ENCODE results near the gene TCF4. TPM values are rescaled to one million over a fixed set of nuclear protein-coding genes. Genes with fewer than 3 reads are reported as not detected.

TCF4 gene
- total RNA-seq, 1 donor from 2014 or later = 199 TPM

- Mint-ChIP-seq H3K27ac (ENCODE audit: unreplicated experiment) (no peak overlapping the region), H3K36me3 (ENCODE audit: unreplicated experiment) (no peaks in the 10 kb centered on the region), H3K27me3 (ENCODE audit: unreplicated experiment) (no peaks in the 10 kb centered on the region), H3K9me3 (ENCODE audit: unreplicated experiment) (peaks cover 7% of the 10 kb centered on the region), H3K4me3 (ENCODE audit: unreplicated experiment) (no peak overlapping the region), H3K4me1 (ENCODE audit: low read depth, unreplicated experiment) (peaks cover 20% of the 10 kb centered on the region)
- TF ChIP-seq CTCF (IDR thresholded peaks at IDR 0.05; ENCODE audit: partially characterized antibody, unreplicated experiment) = no peak
- no peak for DNase-seq
Measured at GRCh38 chr18:55452123-55452611, 135.8 kb downstream of the TCF4 start.

- DNase-seq = no peak
- no peak overlapping the region for H3K27ac Mint-ChIP-seq (ENCODE audit: unreplicated experiment)
- peaks cover 6% of the 10 kb centered on the region for H3K36me3 Mint-ChIP-seq (ENCODE audit: unreplicated experiment)
- no peak overlapping the region for H3K4me3 Mint-ChIP-seq (ENCODE audit: unreplicated experiment)
- H3K4me1 Mint-ChIP-seq (ENCODE audit: low read depth, unreplicated experiment) = peaks cover 10% of the 10 kb centered on the region
- no peaks in the 10 kb centered on the region for H3K27me3 Mint-ChIP-seq (ENCODE audit: unreplicated experiment)
- H3K9me3 Mint-ChIP-seq (ENCODE audit: unreplicated experiment) = peaks cover 7% of the 10 kb centered on the region
- TF ChIP-seq CTCF (IDR thresholded peaks at IDR 0.05; ENCODE audit: partially characterized antibody, unreplicated experiment) = no peak
Measured at GRCh38 chr18:55449412-55450140, 138.4 kb downstream of the TCF4 start.

- no peak for TF ChIP-seq CTCF (IDR thresholded peaks at IDR 0.05; ENCODE audit: partially characterized antibody, unreplicated experiment)
- H3K9me3 Mint-ChIP-seq (ENCODE audit: unreplicated experiment) = peaks cover 10% of the 10 kb centered on the region
Measured at GRCh38 chr18:55448420-55448819, 139.6 kb downstream of the TCF4 start.

DNA sequence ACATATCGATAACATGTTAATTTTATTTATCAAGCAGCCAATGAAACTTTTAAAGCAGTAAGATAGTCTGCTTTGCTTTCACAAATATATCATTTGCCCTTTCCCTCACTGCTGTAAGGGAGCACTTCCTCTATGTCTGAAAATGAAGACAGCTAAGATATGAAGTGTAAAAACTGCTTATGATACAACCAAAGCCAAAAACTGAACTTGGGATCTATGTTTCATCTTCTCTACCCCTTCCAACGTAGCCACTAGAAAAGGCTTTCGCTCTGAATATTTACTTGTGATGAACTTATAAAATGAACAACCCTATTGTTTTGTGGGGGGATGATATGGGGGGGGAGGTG, 140.3 kb downstream of the TCF4 start:
- Mint-ChIP-seq H3K4me1 (ENCODE audit: low read depth, unreplicated experiment) (peaks cover 8% of the 10 kb centered on the region), H3K27ac (ENCODE audit: unreplicated experiment) (no peak overlapping the region), H3K4me3 (ENCODE audit: unreplicated experiment) (no peak overlapping the region), H3K27me3 (ENCODE audit: unreplicated experiment) (no peaks in the 10 kb centered on the region), H3K36me3 (ENCODE audit: unreplicated experiment) (peaks cover 6% of the 10 kb centered on the region), H3K9me3 (ENCODE audit: unreplicated experiment) (peaks cover 10% of the 10 kb centered on the region)
- TF ChIP-seq CTCF (IDR thresholded peaks at IDR 0.05; ENCODE audit: partially characterized antibody, unreplicated experiment) = no peak
- DNase-seq = no peak

More at GRCh38 chr18:55448420-55448819, 139.6 kb downstream of the TCF4 start:
- peaks cover 8% of the 10 kb centered on the region for H3K4me1 Mint-ChIP-seq (ENCODE audit: low read depth, unreplicated experiment)
- no peak overlapping the region for H3K27ac Mint-ChIP-seq (ENCODE audit: unreplicated experiment)
- no peak overlapping the region for H3K4me3 Mint-ChIP-seq (ENCODE audit: unreplicated experiment)
- no peak for DNase-seq
- H3K36me3 Mint-ChIP-seq (ENCODE audit: unreplicated experiment) = peaks cover 6% of the 10 kb centered on the region
- H3K27me3 Mint-ChIP-seq (ENCODE audit: unreplicated experiment) = no peaks in the 10 kb centered on the region

DNA sequence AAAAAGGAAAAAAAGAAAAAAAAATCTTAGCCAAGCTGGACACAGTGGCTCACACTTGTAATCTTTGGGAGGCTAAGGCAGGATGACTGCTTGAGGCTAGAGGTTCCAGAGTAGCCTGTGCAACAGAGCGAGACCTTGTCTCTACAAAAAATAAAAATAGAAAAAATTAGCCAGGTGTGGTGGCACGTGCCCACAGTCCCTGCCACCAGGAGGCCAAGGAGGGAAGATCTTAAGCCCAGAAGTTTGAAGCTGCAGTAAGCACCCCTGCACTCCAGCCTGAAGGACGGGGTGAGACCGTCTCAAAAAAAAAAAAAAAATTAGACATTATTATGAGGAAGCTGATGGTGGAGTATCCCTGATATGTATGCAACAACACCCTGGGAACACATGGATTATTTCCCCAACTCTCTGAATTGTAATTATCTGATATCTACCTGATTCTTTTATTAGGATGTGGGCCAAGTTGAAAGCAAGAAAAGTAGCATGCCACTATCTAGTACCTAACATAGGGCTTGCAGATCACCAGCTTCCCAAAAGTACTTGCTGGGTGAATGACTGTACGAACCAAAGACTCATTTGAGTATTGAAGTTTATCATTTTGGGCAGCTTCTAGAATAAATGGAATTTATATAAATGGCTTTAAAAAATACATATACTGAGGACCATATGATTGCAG, 140.9 kb downstream of the TCF4 start:
- TF ChIP-seq CTCF (IDR thresholded peaks at IDR 0.05; ENCODE audit: partially characterized antibody, unreplicated experiment) = no peak
- H3K4me1 Mint-ChIP-seq (ENCODE audit: low read depth, unreplicated experiment) = peaks cover 8% of the 10 kb centered on the region
- H3K36me3 Mint-ChIP-seq (ENCODE audit: unreplicated experiment) = peaks cover 6% of the 10 kb centered on the region
- H3K27me3 Mint-ChIP-seq (ENCODE audit: unreplicated experiment) = no peaks in the 10 kb centered on the region
- peaks cover 7% of the 10 kb centered on the region for H3K9me3 Mint-ChIP-seq (ENCODE audit: unreplicated experiment)
- H3K4me3 Mint-ChIP-seq (ENCODE audit: unreplicated experiment) = no peak overlapping the region
- H3K27ac Mint-ChIP-seq (ENCODE audit: unreplicated experiment) = no peak overlapping the region
- no peak for DNase-seq
